ENCODE results near the gene EPN2. TPM values are rescaled to one million over a fixed set of nuclear protein-coding genes. Genes with fewer than 3 reads are reported as not detected.

Gene EPN2
- total and polyA plus RNA-seq, 10 of the 15 experiments (the other 5 are each of a cell fraction or from before 2014, with no cell fraction given): 0.26 to 8.4 (median 4.7) TPM

DNA sequence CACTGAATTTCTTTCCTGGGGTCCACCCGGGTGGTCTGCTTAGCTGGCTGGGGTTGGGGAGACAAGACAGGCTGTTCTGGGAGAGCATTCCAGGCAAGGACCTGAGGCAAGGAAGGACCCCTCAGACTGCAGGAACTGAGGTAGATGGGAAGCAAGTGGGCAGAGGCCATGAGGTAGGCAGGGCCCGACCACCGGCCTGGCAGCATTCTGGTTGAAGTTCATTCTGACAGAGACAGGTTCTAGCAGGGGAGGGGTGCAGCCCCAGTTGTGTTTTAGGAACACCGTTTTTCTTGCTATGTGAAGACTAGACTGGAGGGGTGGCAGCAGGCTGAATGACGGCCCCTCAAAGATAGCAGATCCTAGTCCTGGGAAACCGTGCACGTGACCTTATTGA is 107.9 kb downstream of the EPN2 start:
- Histone ChIP-seq H3K27ac (ENCODE audit: control insufficient read depth, insufficient read depth) (no peak overlapping the region), H3K36me3 (ENCODE audit: control insufficient read depth in 2 of 2, insufficient read depth in 2 of 2, low read length in 1 of 2) (no peaks in the 10 kb centered on the region), H3K9me3 (replicated peaks; ENCODE audit: control insufficient read depth, insufficient read depth, low read length) (no peaks in the 10 kb centered on the region), H3K27me3 (replicated peaks in 1 of 2; ENCODE audit: control insufficient read depth in 2 of 2, insufficient read depth in 2 of 2, low read length in 1 of 2) (no peaks in the 10 kb centered on the region; a peak in 1 of 4 replicates), H2AFZ (ENCODE audit: control insufficient read depth, low read depth, low read length) (no peak overlapping the region), H4K20me1 (ENCODE audit: control insufficient read depth, insufficient read depth) (no peaks in the 10 kb centered on the region), H3K79me2 (ENCODE audit: control insufficient read depth, insufficient read depth, low read length) (no peaks in the 10 kb centered on the region), H3K4me1 (ENCODE audit: control insufficient read depth, insufficient read depth, low read length) (no peaks in the 10 kb centered on the region), H3K9ac (ENCODE audit: control insufficient read depth, insufficient read depth, low read length) (no peak overlapping the region), H3K4me2 (ENCODE audit: control insufficient read depth, insufficient read depth) (no peak overlapping the region), H3K4me3 (no peak overlapping the region)
- ChIA-PET CTCF (no interaction called here), SMC1A (ENCODE audit: uncharacterized antibody, unreplicated experiment) (no interaction called here), RAD21 (ENCODE audit: unreplicated experiment) (no interaction called here), POLR2A (no interaction called here)
- intact Hi-C loops (cut with micrococcal nuclease; ENCODE audit: unreplicated experiment) (no loop called here), in situ Hi-C loops (cut with MboI) (no loop called here)
- no peak for TF ChIP-seq CBX5 (IDR thresholded peaks at IDR 0.05; ENCODE audit: low read depth)
- TF ChIP-seq HDGF (IDR thresholded peaks at IDR 0.05): no peak
- TF ChIP-seq, protein P1, sequence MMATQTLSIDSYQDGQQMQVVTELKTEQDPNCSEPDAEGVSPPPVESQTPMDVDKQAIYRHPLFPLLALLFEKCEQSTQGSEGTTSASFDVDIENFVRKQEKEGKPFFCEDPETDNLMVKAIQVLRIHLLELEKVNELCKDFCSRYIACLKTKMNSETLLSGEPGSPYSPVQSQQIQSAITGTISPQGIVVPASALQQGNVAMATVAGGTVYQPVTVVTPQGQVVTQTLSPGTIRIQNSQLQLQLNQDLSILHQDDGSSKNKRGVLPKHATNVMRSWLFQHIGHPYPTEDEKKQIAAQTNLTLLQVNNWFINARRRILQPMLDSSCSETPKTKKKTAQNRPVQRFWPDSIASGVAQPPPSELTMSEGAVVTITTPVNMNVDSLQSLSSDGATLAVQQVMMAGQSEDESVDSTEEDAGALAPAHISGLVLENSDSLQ (IDR thresholded peaks at IDR 0.05): no peak
- no peak for TF ChIP-seq ZNF217 (IDR thresholded peaks at IDR 0.05)
- TF ChIP-seq BCL11A (IDR thresholded peaks at IDR 0.05; ENCODE audit: low read depth, low read length): no peak
- TF ChIP-seq KDM1A (IDR thresholded peaks at IDR 0.05; ENCODE audit: borderline replicate concordance): no peak
- TF ChIP-seq IKZF1 (conservative IDR thresholded peaks at IDR 0.05): no peak
- no peak for TF ChIP-seq CHD1 (IDR thresholded peaks at IDR 0.05; ENCODE audit: low read depth, low read length)
- no peak for TF ChIP-seq ZZZ3 (IDR thresholded peaks at IDR 0.05; ENCODE audit: control insufficient read depth, insufficient read length, low read depth)
- no peak for TF ChIP-seq BRCA1 (IDR thresholded peaks at IDR 0.05; ENCODE audit: low read depth, low read length)
- no peak for TF ChIP-seq SREBF1 (IDR thresholded peaks at IDR 0.05; ENCODE audit: low read length)
- no peak for TF ChIP-seq SMC3 (IDR thresholded peaks at IDR 0.05; ENCODE audit: borderline replicate concordance, low read length)
- no peak for TF ChIP-seq EGR1 (IDR thresholded peaks at IDR 0.05; ENCODE audit: borderline replicate concordance in 1 of 2, low read depth in 2 of 2, low read length in 2 of 2)
- no peak for TF ChIP-seq RB1 (IDR thresholded peaks at IDR 0.05; ENCODE audit: borderline replicate concordance)
- TF ChIP-seq PAX5 (IDR thresholded peaks at IDR 0.05; ENCODE audit: borderline replicate concordance, low read depth, low read length): no peak
- TF ChIP-seq CEBPB (IDR thresholded peaks at IDR 0.05; ENCODE audit: borderline replicate concordance in 1 of 2, low read depth in 2 of 2, low read length in 2 of 2): no peak
- TF ChIP-seq RBBP5 (conservative IDR thresholded peaks at IDR 0.05): no peak
- no TSS peak for BruUV-seq (replicated peaks)
- WGBS (ENCODE audit: insufficient coverage, insufficient replicate concordance, low lambda C conversion rate, missing lambda C conversion rate): 64% methylated on average over 7 of the region's 7 CpGs
- no peak for DNase-seq (ENCODE audit: low read depth, low spot score)
- no peak for ATAC-seq
- no peak for FAIRE-seq

Data from GM12878 (cell line).